AG10803 (cell line): ENCODE results near the gene ZFR2.
"Not testable (repeated sequence)": the region's sequence is repeated elsewhere in the genome, so short reads cannot be mapped to it uniquely, and the experiment has no call there.

Experiments
- DNase-seq: peaks from one replicate; pipeline ENCODE4 v3.0.0; 2010; ENCODE audit warnings: low read depth
- H3K4me3 ChIP-seq: 2 replicates; pipeline ENCODE4 v1.5.1; 2011; ENCODE audit warnings: mild to moderate bottlenecking, low read length, control low read depth
- CTCF ChIP-seq: conservative IDR thresholded peaks from 2 replicates; pipeline ENCODE4 v1.5.1; 2011; ENCODE audit warnings: mild to moderate bottlenecking, low read length, control low read depth, inconsistent platforms

The ZFR2 gene

DNA sequence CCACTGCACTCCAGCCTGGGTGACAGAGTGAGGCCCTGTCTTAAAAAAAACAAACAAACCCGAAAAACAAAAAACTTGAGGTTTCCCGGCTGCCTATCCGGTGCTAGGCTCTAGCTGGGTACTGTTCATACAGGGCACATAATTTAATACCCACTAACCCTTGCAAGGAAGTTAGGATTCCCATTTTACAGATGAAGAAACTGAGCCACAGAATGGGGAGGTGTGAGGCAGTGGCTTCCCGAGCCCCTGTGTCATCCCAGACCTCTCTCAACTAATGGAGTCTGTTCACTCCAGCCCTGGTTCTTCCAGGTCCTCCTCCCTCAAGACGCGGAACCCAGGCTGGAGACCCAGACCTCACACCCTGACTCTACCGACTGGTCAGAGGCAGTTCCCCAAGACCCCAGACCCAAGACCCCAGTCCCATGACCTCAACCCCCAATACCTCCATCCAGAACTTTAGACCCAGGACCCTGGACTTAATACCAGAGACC lies 107.9 kb downstream of the ZFR2 start:
- no peak for TF ChIP-seq CTCF
- H3K4me3 ChIP-seq, result peak overlapping the region; percentile 97
- DNase-seq, result peak; percentile 14

GRCh38 chr19:3759482-3760254 lies 109.2 kb downstream of the ZFR2 start:
- no peak for TF ChIP-seq CTCF
- H3K4me3 ChIP-seq, result no peak overlapping the region
- no peak for DNase-seq

- not testable (repeated sequence) for DNase-seq, H3K4me3 ChIP-seq
These were observed 110.5 kb downstream of the ZFR2 start for GRCh38 chr19:3758297-3758696.

GRCh38 chr19:3757705-3758104 lies 111.1 kb downstream of the ZFR2 start:
- H3K4me3 ChIP-seq, DNase-seq: not testable (repeated sequence)
